Activated CD4-positive, CD25-positive, alpha-beta regulatory T cell treated with anti-CD3 and anti-CD28 coated beads, Interleukin-2, amount 50 U/mL, for 16 hours (primary cell): Measurements from ENCODE around the gene SLC38A10.
"Not testable (repeated sequence)": the region's sequence is repeated elsewhere in the genome, so short reads cannot be mapped to it uniquely, and the experiment has no call there.

Source experiments
- DNase-seq: peaks from one replicate; pipeline ENCODE4 v3.0.0-alpha.2; 2020; ENCODE audit warnings: low read depth, low spot score

Gene SLC38A10

GRCh38 chr17:81312624-81313325, 17.7 kb upstream of the SLC38A10 start:
- DNase-seq = no peak

DNA sequence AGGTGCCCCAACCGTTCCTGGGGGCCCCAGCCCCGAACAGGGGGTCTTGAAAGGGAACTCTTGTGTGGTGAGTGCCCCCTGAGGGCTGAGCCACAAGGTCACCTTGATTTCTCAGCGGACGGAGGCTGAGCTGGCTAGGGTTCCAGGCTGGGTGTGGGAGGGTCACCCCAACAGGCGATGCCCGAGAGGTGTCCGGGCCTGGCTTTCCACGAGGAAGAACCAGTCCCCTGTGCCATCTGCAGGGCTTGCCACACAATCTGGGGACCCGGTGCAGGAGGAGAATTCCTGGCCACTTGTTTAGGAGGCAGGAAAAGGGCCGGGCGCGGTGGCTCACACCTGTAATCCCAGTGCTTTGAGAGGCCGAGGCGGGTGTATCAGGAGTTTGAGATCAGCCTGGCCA, 16.8 kb upstream of the SLC38A10 start:
- DNase-seq = no peak

DNA sequence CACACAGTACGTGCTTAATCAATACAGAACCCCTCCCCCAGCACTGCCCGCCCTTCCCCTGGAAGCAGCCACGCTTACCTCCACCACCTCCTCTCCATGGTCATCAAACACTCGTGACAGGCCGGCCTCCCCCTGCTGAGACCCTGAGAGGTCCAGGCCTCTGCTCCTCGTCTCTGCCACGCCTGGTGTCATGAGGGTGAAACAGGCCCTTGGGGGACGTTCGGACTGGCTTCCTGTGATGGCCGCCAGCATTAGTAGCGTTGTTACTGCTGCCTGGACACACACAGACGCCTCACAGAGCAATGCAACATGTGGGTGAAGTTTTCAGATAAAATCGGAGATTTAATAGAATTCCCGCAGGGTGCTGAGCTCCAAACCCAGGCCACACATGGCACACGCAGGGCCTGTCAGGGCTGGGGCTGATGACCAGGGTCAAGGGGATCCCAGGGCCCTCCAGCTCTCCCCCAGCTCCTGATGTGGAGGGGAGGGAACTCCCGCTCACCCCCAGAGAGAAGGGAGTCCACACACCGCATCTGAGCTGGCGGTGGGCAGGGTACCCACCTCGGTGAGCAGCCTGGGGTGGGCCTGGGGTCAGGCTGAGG, 15.9 kb upstream of the SLC38A10 start:
- DNase-seq = no peak

- no peak for DNase-seq
Observed at GRCh38 chr17:81309859-81310839, 15.0 kb upstream of the SLC38A10 start.

DNA sequence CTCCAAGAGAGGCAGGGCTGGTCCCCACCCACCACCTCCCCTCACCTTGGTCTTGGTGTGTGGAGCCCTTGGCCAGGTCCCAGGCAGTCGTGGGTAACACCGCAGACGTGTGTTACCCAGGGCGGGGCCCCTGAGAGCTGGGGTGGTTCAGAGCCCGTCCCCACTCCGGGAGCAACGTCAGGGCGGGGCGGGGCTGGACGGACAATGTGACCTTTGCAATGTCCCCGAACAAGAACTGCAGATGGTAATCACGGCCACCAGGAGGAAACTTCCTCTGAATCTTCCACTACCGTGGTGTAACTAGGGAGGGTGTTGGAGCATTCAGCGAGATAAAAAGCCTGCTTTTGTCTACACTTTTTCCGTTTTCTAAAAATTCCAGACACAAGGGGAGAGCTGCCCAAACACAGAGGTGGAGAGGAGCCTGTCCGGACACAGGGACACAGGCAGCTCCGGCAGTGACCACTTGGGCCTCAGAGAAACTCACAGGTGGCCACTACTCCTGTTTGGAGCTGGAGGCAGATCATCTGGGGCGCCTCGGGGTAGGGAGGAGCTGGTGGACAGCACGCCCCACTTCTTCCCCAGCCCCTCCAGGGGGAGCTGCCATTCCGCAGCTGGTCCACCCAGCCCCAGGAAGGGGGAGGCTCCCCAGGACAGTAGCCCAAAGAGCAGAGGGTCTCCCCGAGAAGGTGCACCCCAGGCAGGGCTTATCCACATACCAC, 14.2 kb upstream of the SLC38A10 start:
- no peak for DNase-seq

- DNase-seq = not testable (repeated sequence)
Observed at GRCh38 chr17:81308784-81309139, 13.7 kb upstream of the SLC38A10 start.

DNA sequence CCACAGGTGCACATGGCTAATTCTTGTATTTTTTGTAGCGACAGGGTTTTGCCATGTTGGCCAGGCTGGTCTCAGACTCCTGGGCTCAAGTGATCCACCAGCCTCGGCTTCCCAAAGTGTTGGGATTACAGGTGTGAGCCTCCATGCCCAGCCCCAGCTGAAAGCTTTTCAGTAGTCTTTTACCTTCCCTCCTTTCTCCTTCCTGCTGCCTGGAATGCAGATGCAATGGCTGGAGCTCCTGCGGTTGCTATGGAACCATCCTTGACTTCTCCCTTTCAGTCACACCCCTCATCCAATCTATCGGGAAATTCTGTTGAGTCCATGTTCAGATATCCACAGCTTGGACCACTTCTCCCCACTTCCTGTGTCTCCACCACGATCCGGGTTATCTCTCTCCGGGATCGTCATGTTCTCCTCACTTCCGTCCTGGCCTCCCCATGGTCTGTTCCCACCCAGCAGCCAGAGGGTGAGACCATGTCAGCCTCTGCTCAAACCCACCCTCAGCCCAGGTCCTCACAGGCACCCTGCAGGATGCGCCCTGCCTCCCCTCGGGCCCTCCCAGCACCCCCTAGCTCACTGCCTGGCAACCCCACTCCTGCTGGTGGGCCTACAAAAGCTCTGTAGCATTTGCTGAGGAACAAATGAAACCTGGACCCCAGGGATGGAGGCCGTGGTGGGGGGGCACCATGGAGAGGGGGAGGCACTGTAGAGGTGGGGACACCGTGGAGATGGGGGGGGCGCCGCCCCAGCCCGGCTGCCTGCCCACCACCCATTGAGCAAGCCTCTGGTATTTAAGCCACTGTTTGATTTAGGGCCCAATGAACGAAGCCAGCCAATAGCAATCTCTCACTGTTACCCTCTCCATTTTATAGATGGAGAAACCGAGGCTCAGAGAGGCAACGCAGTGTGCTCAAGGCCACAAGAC, 12.8 kb upstream of the SLC38A10 start:
- DNase-seq = no peak

DNA sequence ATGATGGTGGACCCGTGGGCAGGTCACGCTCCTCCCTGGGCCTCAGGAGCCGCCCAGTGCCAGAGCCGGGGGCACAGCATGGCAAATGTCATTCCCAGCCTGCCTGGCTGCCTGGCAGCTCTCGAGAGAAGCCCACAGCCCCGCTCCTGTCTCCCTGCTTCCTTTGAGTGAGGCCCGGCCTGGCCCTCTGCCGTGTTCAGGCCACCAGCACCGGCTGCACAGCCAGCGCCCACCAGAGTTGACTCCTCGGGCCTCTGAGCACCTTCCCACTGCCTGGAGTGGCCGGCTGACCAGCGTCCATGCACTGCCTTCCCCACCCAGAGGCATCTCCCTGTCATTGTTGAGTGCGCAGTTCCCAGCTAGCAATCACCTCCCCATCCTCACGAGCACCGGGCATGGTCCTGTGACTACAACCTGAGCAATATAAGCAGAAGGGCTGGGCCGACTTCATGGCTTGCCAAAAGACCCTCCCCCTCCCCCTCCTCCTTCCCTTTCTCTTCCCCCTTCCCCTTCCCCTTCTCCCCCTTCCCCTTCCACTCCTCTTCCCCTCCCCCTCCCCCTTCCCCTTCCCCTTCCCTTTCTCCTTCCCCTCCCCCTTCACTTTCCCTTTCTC, 11.9 kb upstream of the SLC38A10 start:
- DNase-seq = no peak

DNA sequence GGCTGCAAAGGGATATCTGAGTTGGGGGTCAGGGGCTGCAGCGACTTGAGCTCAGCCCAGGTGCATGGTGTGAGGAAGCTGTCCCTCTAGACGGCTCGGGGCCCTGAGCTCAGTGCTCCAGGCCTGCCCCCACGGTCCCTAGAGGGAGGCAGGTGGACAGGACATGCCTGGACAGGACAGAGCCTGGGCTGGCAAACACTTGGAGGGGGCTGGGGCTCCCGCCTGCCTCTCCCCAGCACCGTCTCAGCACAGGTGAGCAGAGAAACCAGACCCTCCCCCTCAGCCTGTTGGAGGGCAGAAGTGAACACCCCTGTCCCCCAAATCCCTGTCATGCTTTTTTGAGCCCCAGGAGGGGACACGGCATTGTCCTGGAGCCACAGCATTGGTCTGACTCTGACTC, 11.4 kb upstream of the SLC38A10 start:
- no peak for DNase-seq

DNA sequence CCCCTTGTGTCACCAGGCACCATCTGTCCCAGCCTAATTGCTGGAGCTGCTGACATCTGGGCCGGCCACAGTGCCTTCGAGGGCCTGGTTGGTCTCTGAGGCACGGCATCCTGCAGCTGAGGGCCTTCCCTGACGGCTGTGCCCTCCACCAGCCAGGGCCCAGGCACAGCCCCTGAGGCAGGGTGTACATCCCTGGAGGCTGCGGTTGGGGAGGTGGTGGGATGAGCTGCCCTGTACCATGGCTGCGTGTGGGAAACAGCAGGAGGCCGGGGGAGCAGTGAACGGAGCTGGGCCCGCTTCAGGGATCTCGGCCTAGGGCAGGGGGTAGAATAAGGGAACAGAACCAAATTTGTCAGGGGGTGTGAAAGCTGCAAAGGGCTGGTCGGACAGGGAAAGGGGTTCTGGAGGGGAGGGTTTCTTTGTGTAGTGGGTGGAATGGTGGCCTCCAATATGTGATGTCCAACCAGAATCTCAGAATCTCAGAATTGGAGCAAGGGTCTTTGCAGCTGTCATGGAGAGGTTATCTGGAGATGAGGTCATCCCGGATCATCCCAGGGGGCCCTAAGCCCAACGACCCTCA, 10.0 kb upstream of the SLC38A10 start:
- no peak for DNase-seq

DNA sequence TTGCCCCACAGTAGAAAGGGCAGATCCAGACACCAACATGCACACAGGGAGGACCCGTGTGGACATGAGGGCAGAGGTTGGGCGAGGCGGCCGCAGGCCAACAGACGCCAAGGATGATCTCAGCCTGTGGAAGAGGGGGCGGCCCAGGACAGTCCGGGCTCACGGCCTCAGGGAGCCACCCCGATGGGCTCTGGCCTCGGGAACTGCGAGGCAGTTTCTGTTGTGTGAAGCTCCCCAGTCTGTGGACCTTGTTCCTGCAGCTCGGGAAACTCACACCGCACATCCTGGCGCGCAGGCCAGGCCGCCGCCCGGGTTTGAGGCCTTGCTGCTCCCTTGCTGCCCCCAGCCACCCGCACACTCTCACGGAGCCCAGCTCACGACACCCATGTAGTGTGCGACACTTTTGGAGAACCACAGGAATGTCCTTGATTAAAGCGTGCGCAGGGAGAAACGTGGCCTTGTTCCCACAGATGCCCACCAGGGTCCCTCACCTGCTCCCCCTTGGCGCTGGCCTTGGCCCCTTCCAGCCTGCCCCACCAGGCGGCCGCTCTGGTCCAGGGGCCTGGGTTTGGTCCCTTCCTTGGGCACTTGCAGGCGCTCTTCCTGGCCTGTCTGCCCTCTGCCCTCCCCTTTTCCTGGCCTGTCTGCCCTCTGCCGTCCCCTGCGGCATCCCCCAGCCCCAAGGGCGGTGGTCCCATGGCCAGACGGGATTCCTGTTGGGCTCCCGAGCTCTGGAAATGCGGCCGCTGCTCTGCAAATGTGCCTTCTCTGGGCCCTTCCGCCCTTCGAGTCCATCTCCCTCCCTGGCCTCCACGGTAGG, 9.3 kb upstream of the SLC38A10 start:
- no peak for DNase-seq

DNA sequence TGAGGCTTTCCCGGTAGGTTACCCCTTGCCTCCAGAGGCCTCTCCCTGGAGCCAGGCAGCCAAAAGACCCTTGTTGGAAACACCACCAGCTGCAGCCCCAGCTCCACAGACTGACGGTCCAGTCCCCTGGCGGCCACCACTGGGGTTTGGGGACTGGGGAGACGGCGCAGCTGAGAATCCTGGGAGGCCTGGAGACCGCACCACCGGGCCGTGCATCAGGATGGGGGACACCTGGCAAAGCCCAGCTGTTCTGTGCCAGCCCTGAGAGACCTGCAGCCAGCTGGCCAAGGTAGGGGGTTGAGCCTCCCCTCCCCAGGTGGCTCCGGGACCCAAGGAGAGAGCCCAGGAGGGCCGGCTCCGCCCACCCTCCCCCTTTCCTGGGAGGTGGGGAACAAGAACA, 8.3 kb upstream of the SLC38A10 start:
- DNase-seq = no peak

DNA sequence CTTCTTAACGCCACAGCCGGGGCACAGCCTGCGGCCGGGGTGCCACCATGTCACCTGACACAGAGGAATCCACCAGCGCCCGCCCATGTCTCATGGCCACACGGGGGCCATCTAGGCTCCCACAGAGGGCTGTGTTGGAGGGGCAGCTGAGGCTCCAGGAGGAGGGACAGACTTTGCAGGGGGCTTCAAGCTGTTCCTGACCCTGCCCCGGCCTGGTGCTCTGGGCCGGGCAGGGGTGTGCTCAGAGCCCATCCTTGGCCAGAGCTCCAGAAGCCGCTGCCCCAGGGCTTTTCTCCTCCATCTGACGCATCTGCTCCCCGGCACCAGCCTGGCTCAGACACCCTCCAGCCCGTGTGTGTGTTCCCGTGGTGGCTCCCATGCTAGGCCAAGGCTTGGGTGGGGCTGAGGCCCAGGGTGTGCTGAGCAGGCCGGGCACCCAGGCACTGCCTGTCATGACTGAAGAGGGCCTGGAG, 7.8 kb upstream of the SLC38A10 start:
- DNase-seq = no peak

DNA sequence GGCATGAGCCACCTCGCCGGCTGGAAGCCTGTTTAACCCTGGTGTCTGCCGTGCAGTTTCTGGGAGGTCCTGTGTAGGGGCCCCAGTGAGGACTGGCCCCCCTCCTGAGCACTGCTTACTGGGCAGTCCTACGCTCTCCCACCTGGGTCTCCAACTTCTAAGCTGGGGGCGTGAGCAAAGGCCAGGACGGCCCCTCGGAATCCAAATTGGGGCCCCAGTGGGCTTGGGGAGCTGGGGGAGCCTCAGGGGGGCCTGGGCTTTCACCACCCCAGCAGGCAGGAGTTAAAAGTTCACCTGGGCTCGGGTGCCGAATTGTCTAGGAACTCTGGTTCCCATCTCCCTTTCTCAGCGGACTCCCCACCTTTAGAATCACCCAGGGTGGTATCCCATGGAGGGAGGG, 7.2 kb upstream of the SLC38A10 start:
- DNase-seq = no peak

DNA sequence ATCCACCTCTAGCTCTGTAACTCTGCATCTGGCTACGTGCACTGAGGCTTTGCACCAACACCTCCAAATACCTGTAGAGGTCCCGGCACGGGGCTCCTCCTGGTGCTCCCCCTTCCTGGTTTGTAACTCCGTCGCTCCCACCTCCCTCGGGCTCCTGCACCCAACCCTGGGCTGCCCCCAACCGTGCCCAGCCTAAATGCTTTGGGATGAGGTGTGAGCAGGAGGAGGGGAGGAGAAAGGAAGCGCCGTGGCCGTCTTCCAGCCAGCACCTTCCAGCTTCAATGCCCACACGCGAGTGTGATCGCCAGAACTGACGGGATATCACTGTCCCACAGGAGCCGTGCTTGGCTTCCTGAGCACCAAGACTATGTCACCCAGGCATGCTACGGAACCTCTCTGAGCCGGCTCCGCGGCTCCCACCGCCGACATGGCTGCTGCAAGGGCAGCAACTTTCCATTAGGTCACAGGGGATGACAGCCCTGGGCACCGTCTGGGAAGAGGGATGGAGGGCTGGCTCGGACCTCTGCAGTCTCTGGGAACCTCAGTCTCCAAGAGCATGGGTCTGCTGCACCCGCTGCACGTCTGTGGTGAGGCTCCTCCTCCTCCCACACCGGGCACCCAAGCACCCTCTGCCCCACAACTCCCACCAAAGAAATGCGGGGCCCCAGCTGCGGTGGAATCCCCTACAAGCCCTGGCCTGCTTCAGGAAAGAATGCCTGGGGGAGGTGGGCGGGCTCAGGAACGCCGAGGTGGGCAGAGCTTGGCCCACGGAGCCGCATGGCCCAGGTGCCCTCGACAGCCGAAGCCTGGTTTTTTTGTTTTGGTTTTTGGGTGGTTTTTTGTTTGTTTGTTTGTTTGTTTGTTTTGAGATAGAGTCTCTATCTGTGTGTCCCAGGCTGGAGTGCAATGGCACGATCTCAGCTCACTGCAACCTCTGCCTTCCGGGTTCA, 6.4 kb upstream of the SLC38A10 start:
- no peak for DNase-seq

- DNase-seq = no peak
Observed at GRCh38 chr17:81300586-81301155, 5.6 kb upstream of the SLC38A10 start.

DNA sequence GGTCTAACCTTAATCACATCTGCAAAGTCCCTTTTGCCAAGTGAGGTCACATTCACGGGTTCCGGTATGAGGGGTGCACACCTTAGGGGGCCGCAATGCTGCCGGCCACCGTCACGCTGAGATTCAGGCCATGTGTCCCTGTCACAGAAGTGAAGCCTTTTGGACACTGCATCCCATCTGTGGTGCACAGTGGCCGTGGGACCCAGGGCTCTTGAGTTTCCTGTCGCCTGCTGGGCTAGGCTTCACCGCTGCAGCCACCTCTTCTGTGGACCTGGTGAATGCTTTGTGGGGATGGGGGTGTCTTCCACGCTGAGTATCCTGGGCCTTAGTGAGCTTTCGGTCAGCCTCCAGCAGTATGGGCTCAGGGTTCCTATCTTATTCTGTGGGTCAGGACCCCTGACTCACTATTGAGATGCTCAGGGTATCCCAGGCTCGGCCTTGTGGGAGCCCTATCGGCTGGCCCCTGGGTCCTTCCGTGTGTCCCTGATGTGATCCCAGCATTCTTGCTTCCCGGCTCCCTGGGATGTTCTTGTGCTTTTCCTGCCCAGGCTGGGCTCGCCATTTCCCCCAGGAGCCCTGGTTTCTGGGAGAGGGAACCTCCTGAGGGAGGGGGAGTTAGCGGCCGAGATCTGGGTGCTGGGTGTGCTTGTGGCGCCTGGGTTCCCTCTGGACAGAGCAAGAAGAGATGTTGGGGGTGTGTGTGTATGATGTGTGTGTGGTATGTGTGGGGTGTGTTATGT, 4.9 kb upstream of the SLC38A10 start:
- no peak for DNase-seq
